ENCODE measurements around the gene GIMAP1. TPM values are rescaled to one million over a fixed set of nuclear protein-coding genes. Genes with fewer than 3 reads are reported as not detected.

The GIMAP1 gene
- total RNA-seq, 1 donor from 2014 or later: 18.8 TPM

DNA sequence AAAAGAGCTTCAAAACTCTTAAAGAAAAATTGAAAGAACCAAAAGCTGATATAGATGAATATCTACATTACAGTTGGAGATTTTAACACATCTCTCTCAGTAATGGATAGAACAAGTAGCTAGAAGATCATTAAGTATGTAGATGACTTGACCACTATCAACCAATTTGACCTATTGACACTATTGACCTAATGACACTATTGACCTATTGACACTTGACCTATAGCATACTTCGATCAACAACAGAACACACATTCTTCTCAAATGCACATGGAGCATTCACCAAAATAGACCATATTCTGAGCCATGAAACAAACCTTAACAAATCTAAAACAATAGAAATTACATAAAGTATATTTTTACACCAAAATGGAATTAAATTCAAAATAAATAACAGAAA, 43.1 kb downstream of the GIMAP1 start:
- Histone ChIP-seq H3K27me3 (ENCODE audit: low read depth) (no peaks in the 10 kb centered on the region), H3K36me3 (no peaks in the 10 kb centered on the region), H3K27ac (no peak overlapping the region), H3K4me3 (no peak overlapping the region), H3K9me3 (no peaks in the 10 kb centered on the region), H3K4me1 (peaks cover 12% of the 10 kb centered on the region)
- ATAC-seq (no peak), DNase-seq (no peak)
- TF ChIP-seq, protein P1, sequence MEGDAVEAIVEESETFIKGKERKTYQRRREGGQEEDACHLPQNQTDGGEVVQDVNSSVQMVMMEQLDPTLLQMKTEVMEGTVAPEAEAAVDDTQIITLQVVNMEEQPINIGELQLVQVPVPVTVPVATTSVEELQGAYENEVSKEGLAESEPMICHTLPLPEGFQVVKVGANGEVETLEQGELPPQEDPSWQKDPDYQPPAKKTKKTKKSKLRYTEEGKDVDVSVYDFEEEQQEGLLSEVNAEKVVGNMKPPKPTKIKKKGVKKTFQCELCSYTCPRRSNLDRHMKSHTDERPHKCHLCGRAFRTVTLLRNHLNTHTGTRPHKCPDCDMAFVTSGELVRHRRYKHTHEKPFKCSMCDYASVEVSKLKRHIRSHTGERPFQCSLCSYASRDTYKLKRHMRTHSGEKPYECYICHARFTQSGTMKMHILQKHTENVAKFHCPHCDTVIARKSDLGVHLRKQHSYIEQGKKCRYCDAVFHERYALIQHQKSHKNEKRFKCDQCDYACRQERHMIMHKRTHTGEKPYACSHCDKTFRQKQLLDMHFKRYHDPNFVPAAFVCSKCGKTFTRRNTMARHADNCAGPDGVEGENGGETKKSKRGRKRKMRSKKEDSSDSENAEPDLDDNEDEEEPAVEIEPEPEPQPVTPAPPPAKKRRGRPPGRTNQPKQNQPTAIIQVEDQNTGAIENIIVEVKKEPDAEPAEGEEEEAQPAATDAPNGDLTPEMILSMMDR (IDR thresholded peaks at IDR 0.05): no peak
- intact Hi-C loops (cut with DNase I): no loop called here

GRCh38 chr7:150766334-150766709, 49.9 kb downstream of the GIMAP1 start:
- intact Hi-C loops (cut with DNase I): no loop called here
- Histone ChIP-seq H3K36me3 (no peaks in the 10 kb centered on the region), H3K27me3 (ENCODE audit: low read depth) (no peaks in the 10 kb centered on the region), H3K9me3 (no peaks in the 10 kb centered on the region), H3K27ac (no peak overlapping the region), H3K4me1 (no peaks in the 10 kb centered on the region), H3K4me3 (no peak overlapping the region)
- TF ChIP-seq, protein P1 (IDR thresholded peaks at IDR 0.05): no peak
- DNase-seq (no peak), ATAC-seq (no peak)

- intact Hi-C loops (cut with DNase I): no loop called here
- no peak overlapping the region for H3K27ac ChIP-seq
- H3K4me3 ChIP-seq: no peak overlapping the region
- no peak for ATAC-seq
- H3K9me3 ChIP-seq: no peaks in the 10 kb centered on the region
- no peaks in the 10 kb centered on the region for H3K36me3 ChIP-seq
- TF ChIP-seq, protein P1 (IDR thresholded peaks at IDR 0.05): no peak
- no peaks in the 10 kb centered on the region for H3K27me3 ChIP-seq (ENCODE audit: low read depth)
- no peaks in the 10 kb centered on the region for H3K4me1 ChIP-seq
- DNase-seq: no peak
Observed at GRCh38 chr7:150769768-150770167, 53.4 kb downstream of the GIMAP1 start.

Other genes with a start within 250 kb of the GIMAP1 start
- gene GIMAP7, start 201.7 kb upstream of the GIMAP1 start, total RNA-seq: 49.4 TPM
- gene GIMAP4, start 149.2 kb upstream of the GIMAP1 start, total RNA-seq: 95.7 TPM
- 69.3 TPM for gene GIMAP6, start 84.2 kb upstream of the GIMAP1 start, total RNA-seq
- 46.9 TPM for gene GIMAP2, start 30.9 kb upstream of the GIMAP1 start, total RNA-seq
- gene GIMAP5, start 20.8 kb downstream of the GIMAP1 start, total RNA-seq: 31.9 TPM
- 69.4 TPM for gene TMEM176B, start 83.8 kb downstream of the GIMAP1 start, total RNA-seq
- gene TMEM176A, start 84.2 kb downstream of the GIMAP1 start, total RNA-seq: 57.4 TPM
- gene AOC1, start 135.9 kb downstream of the GIMAP1 start, total RNA-seq: 1.7 TPM